PC-9 (cell line): ENCODE results near the gene BTG2. TPM values are rescaled to one million over a fixed set of nuclear protein-coding genes. Genes with fewer than 3 reads are reported as not detected.

Experiments used
- BruUV-seq: library from RNA; stranded (reverse); fragments of 400-500 nt; replicated peaks from 2 replicates; lab custom pipeline; 2021; lab: Mats Ljungman, UMichigan
- CTCF ChIA-PET: fragments of 300-600 bp; sonication (Branson Sonifier 250); formaldehyde crosslinking; loops from one replicate; lab custom pipeline; 2022; ENCODE audit warnings: antibody characterized with exemption; lab: Charles Lee
- POLR2A ChIA-PET: fragments of 300-600 bp; sonication (Branson Sonifier 250); formaldehyde crosslinking; loops from one replicate; lab custom pipeline; 2022; ENCODE audit warnings: antibody characterized with exemption; ENCODE audit not compliant: unreplicated experiment; lab: Charles Lee
- DNase-seq, 2 experiments: peaks; one replicate each; pipeline versions ENCODE4 v3.0.0 to v3.0.0-alpha.2; 2015 to 2022; ENCODE audit warnings: mixed read lengths in 1 of 2
- H2AFZ ChIP-seq: fragments of 200-600 bp; sonication (generic); 2 replicates; pipeline ENCODE4 v1.8.1; 2017; ENCODE audit warnings: antibody characterized with exemption
- H3F3A ChIP-seq: fragments of 200-600 bp; sonication (generic); 2 replicates; pipeline ENCODE4 v1.8.1; 2017; ENCODE audit warnings: antibody characterized with exemption, mild to moderate bottlenecking, low read depth; ENCODE audit not compliant: insufficient read depth
- H3K27ac ChIP-seq: fragments of 200-600 bp; sonication (generic); 2 replicates; pipeline ENCODE4 v1.6.1; 2016; ENCODE audit warnings: mixed run types
- H3K27me3 ChIP-seq: fragments of 200-600 bp; sonication (generic); 2 replicates; pipeline ENCODE4 v1.6.1; 2016; ENCODE audit warnings: low read depth, mixed run types; ENCODE audit not compliant: insufficient read depth
- H3K36me3 ChIP-seq: fragments of 200-600 bp; sonication (generic); 2 replicates; pipeline ENCODE4 v1.6.1; 2016; ENCODE audit warnings: low read depth, mixed run types
- H3K4me1 ChIP-seq: fragments of 200-600 bp; sonication (generic); replicated peaks from 2 replicates; pipeline ENCODE4 v1.6.1; 2016; ENCODE audit warnings: mixed run types; ENCODE audit not compliant: insufficient read depth
- H3K4me2 ChIP-seq: fragments of 200-600 bp; sonication (generic); 2 replicates; pipeline ENCODE4 v1.6.1; 2017; ENCODE audit warnings: mixed run types
- H3K4me3 ChIP-seq: fragments of 200-600 bp; sonication (generic); 2 replicates; pipeline ENCODE4 v1.6.1; 2016; ENCODE audit warnings: mixed run types
- H3K79me2 ChIP-seq: fragments of 200-600 bp; sonication (generic); 2 replicates; pipeline ENCODE4 v1.6.1; 2017; ENCODE audit warnings: low read depth, mixed run types
- H3K9me2 ChIP-seq: fragments of 200-600 bp; sonication (generic); 2 replicates; pipeline ENCODE4 v1.8.1; 2017; ENCODE audit warnings: mild to moderate bottlenecking; ENCODE audit not compliant: insufficient read depth
- H3K9me3 ChIP-seq: fragments of 200-600 bp; sonication (generic); 2 replicates; pipeline ENCODE4 v1.8.1; 2016; ENCODE audit warnings: low read depth; ENCODE audit not compliant: insufficient read depth
- H4K20me1 ChIP-seq: fragments of 200-600 bp; sonication (generic); 2 replicates; pipeline ENCODE4 v1.8.1; 2017; ENCODE audit not compliant: insufficient read depth
- CTCF ChIP-seq: fragments of 200-600 bp; sonication (generic); conservative IDR thresholded peaks from 2 replicates; pipeline ENCODE4 v1.6.1; 2017; ENCODE audit warnings: mixed run types, antibody characterized with exemption, mild to moderate bottlenecking, moderate library complexity
- EZH2 ChIP-seq: fragments of 200-600 bp; sonication (generic); IDR thresholded peaks from 2 replicates; pipeline ENCODE4 v1.8.0; 2017; ENCODE audit warnings: antibody characterized with exemption, low read depth
- intact Hi-C: fragments of 100-400 bp; cut with micrococcal nuclease; formaldehyde crosslinking; loops from one replicate; pipeline ENCODE4 v1.10.0; 2022; ENCODE audit not compliant: unreplicated experiment
- total RNA-seq: library from RNA; stranded (reverse); gene quantifications from 2 replicates; pipeline ENCODE4 v1.2.3, GENCODE V29; 2021

The BTG2 gene
- total RNA-seq, 1 experiment from 2014 or later: 11.1 TPM

- H3K36me3 ChIP-seq: no peaks in the 10 kb centered on the region
- POLR2A ChIA-PET: no interaction called here
- H3K27ac ChIP-seq: no peak overlapping the region
- intact Hi-C loops: no loop called here
- H3K4me2 ChIP-seq: no peak overlapping the region
- no TSS peak for BruUV-seq
- no peaks in the 10 kb centered on the region for H4K20me1 ChIP-seq
- no peak overlapping the region for H2AFZ ChIP-seq
- TF ChIP-seq CTCF: no peak
- TF ChIP-seq EZH2: no peak
- H3K79me2 ChIP-seq: no peaks in the 10 kb centered on the region
- CTCF ChIA-PET: interaction anchor here (0.6 kb wide), 1 partner anchor 54 kb away, joined by 4 read pairs; no protein-coding TSS in a partner anchor
- H3K27me3 ChIP-seq: peaks cover 26% of the 10 kb centered on the region; the same call in 1 of the 2 replicates
- no peaks in the 10 kb centered on the region for H3K9me2 ChIP-seq
- no peaks in the 10 kb centered on the region for H3K4me1 ChIP-seq
- H3F3A ChIP-seq: no peaks in the 10 kb centered on the region
- no peaks in the 10 kb centered on the region for H3K9me3 ChIP-seq
- no peak overlapping the region for H3K4me3 ChIP-seq
- no peak for DNase-seq
Measured at GRCh38 chr1:203286161-203286984, 18.9 kb upstream of the BTG2 start.

- no peaks in the 10 kb centered on the region for H4K20me1 ChIP-seq
- no peaks in the 10 kb centered on the region for H3K9me2 ChIP-seq
- H3K79me2 ChIP-seq: no peaks in the 10 kb centered on the region
- no TSS peak for BruUV-seq
- ChIA-PET POLR2A (interaction anchor here (0.6 kb wide), 1 partner anchor 29 kb away, joined by 6 read pairs; no protein-coding TSS in a partner anchor), CTCF (interaction anchor here (0.6 kb wide), 1 partner anchor 53 kb away, joined by 4 read pairs; no protein-coding TSS in a partner anchor)
- H2AFZ ChIP-seq: no peak overlapping the region
- H3F3A ChIP-seq: no peaks in the 10 kb centered on the region
- DNase-seq: no peak
- no peaks in the 10 kb centered on the region for H3K36me3 ChIP-seq
- TF ChIP-seq EZH2 (no peak), CTCF (no peak)
- intact Hi-C loops: no loop called here
- no peak overlapping the region for H3K27ac ChIP-seq
- no peaks in the 10 kb centered on the region for H3K4me1 ChIP-seq
- no peak overlapping the region for H3K4me2 ChIP-seq
- no peak overlapping the region for H3K4me3 ChIP-seq
- no peaks in the 10 kb centered on the region for H3K9me3 ChIP-seq
- peaks cover 33% of the 10 kb centered on the region; the same call in 1 of the 2 replicates for H3K27me3 ChIP-seq
Measured at GRCh38 chr1:203287109-203287893, 18.0 kb upstream of the BTG2 start.

- no peaks in the 10 kb centered on the region for H3K9me3 ChIP-seq
- H3K27ac ChIP-seq: no peak overlapping the region
- CTCF ChIA-PET: no interaction called here
- no peak for DNase-seq
- no peaks in the 10 kb centered on the region for H4K20me1 ChIP-seq
- intact Hi-C loops: no loop called here
- no peaks in the 10 kb centered on the region for H3K79me2 ChIP-seq
- POLR2A ChIA-PET: no interaction called here
- H3K4me2 ChIP-seq: no peak overlapping the region
- no peaks in the 10 kb centered on the region for H3K36me3 ChIP-seq
- no peak overlapping the region for H2AFZ ChIP-seq
- no peaks in the 10 kb centered on the region for H3K9me2 ChIP-seq
- H3K4me1 ChIP-seq: no peaks in the 10 kb centered on the region
- H3K27me3 ChIP-seq: peaks cover 33% of the 10 kb centered on the region; the same call in 1 of the 2 replicates
- H3K4me3 ChIP-seq: no peak overlapping the region
- BruUV-seq: no TSS peak
- H3F3A ChIP-seq: no peaks in the 10 kb centered on the region
- TF ChIP-seq EZH2 (no peak), CTCF (no peak)
Measured at GRCh38 chr1:203287898-203288297, 17.4 kb upstream of the BTG2 start.
